ENCODE measurements around the gene PTTG1IP.

Gene PTTG1IP

GRCh38 chr21:44845418-44846223, 27.9 kb downstream of the PTTG1IP start:
- Mint-ChIP-seq H3K27ac (no peak overlapping the region), H3K27me3 (ENCODE audit: low read depth, poor library complexity) (peaks cover 11% of the 10 kb centered on the region), H3K9me3 (no peaks in the 10 kb centered on the region), H3K36me3 (ENCODE audit: low read depth) (peaks cover 19% of the 10 kb centered on the region), H3K4me3 (peak overlapping the region; percentile 71), H3K4me1 (peaks cover 26% of the 10 kb centered on the region)
- TF ChIP-seq CTCF (IDR thresholded peaks at IDR 0.05) = peak; percentile 14
- peak; percentile 81 for DNase-seq

GRCh38 chr21:44844256-44844655, 29.2 kb downstream of the PTTG1IP start:
- H3K36me3 Mint-ChIP-seq (ENCODE audit: low read depth) = peaks cover 9% of the 10 kb centered on the region
- H3K4me1 Mint-ChIP-seq = peaks cover 26% of the 10 kb centered on the region
- no peak for DNase-seq
- H3K27ac Mint-ChIP-seq = peak overlapping the region; percentile 45
- TF ChIP-seq CTCF (IDR thresholded peaks at IDR 0.05) = no peak
- H3K27me3 Mint-ChIP-seq (ENCODE audit: low read depth, poor library complexity) = peaks cover 13% of the 10 kb centered on the region
- H3K9me3 Mint-ChIP-seq = no peaks in the 10 kb centered on the region
- peak overlapping the region; percentile 64 for H3K4me3 Mint-ChIP-seq

GRCh38 chr21:44842721-44843445, 30.6 kb downstream of the PTTG1IP start:
- Mint-ChIP-seq H3K27ac (no peak overlapping the region), H3K4me1 (peaks cover 33% of the 10 kb centered on the region), H3K4me3 (no peak overlapping the region), H3K36me3 (ENCODE audit: low read depth) (no peaks in the 10 kb centered on the region), H3K27me3 (ENCODE audit: low read depth, poor library complexity) (peaks cover 13% of the 10 kb centered on the region), H3K9me3 (no peaks in the 10 kb centered on the region)
- DNase-seq = no peak
- no peak for TF ChIP-seq CTCF (IDR thresholded peaks at IDR 0.05)

GRCh38 chr21:44842087-44842486, 31.4 kb downstream of the PTTG1IP start:
- H3K4me3 Mint-ChIP-seq = no peak overlapping the region
- TF ChIP-seq CTCF (IDR thresholded peaks at IDR 0.05) = no peak

GRCh38 chr21:44840771-44841170, 32.7 kb downstream of the PTTG1IP start:
- DNase-seq = no peak
- H3K9me3 Mint-ChIP-seq = no peaks in the 10 kb centered on the region
- no peak overlapping the region for H3K4me3 Mint-ChIP-seq
- H3K27me3 Mint-ChIP-seq (ENCODE audit: low read depth, poor library complexity) = peaks cover 13% of the 10 kb centered on the region
- no peak overlapping the region for H3K27ac Mint-ChIP-seq
- H3K36me3 Mint-ChIP-seq (ENCODE audit: low read depth) = no peaks in the 10 kb centered on the region
- TF ChIP-seq CTCF (IDR thresholded peaks at IDR 0.05) = no peak
- H3K4me1 Mint-ChIP-seq = peaks cover 26% of the 10 kb centered on the region

More at GRCh38 chr21:44842087-44842486, 31.4 kb downstream of the PTTG1IP start:
- no peaks in the 10 kb centered on the region for H3K9me3 Mint-ChIP-seq
- peaks cover 33% of the 10 kb centered on the region for H3K4me1 Mint-ChIP-seq
- peaks cover 13% of the 10 kb centered on the region for H3K27me3 Mint-ChIP-seq (ENCODE audit: low read depth, poor library complexity)
- no peak for DNase-seq
- no peaks in the 10 kb centered on the region for H3K36me3 Mint-ChIP-seq (ENCODE audit: low read depth)
- no peak overlapping the region for H3K27ac Mint-ChIP-seq

Data from nephron progenitor cell (in vitro differentiated cells).